Body of pancreas (tissue), 4 donors: ENCODE measurements around the gene GRID2. TPM values are rescaled to one million over a fixed set of nuclear protein-coding genes. Genes with fewer than 3 reads are reported as not detected.

Source experiments
- ATAC-seq: fragments of 150-250 bp; one replicate; pipeline ENCODE4 v1.9.1; 2016
- DNase-seq, 4 donors: peaks; one replicate each; pipeline ENCODE4 v3.0.0-alpha.2; 2019
- H3K27ac ChIP-seq, 4 donors: fragments of 200-600 bp; sonication (generic); 1 replicate in 3 of 4; 2 replicates in 1 of 4; pipeline versions ENCODE4 v1.5.1 to v1.6.1; 2016 to 2019; ENCODE audit warnings: mild to moderate bottlenecking in 1 of 4, mixed read lengths in 1 of 4, moderate library complexity in 1 of 4
- H3K27me3 ChIP-seq, 2 donors: fragments of 200-600 bp; sonication (generic); one replicate each; pipeline ENCODE4 v1.6.0; 2016; ENCODE audit warnings: mild to moderate bottlenecking in 1 of 2
- H3K36me3 ChIP-seq, 2 donors: fragments of 200-600 bp; sonication (generic); replicated peaks in 1 of 2; 2 replicates each; pipeline ENCODE4 v1.5.1; 2016; ENCODE audit warnings: low read depth in 2 of 2; ENCODE audit not compliant: insufficient read depth in 1 of 2
- H3K4me1 ChIP-seq: fragments of 200-600 bp; sonication (generic); one replicate; pipeline ENCODE4 v1.6.0; 2016
- H3K4me3 ChIP-seq, 2 donors: fragments of 200-600 bp; sonication (generic); 1 replicate in 1 of 2; 2 replicates in 1 of 2; pipeline ENCODE4 v1.5.1; 2016 to 2019
- H3K9me3 ChIP-seq, 3 donors: fragments of 200-600 bp; sonication (generic); 1 replicate in 2 of 3; 2 replicates in 1 of 3; pipeline ENCODE4 v1.5.1; 2016
- CTCF ChIP-seq, 7 experiments: fragments of 450-650 bp in 4 of 7; fragments of 200-600 bp in 3 of 7; sonication (generic) in 3 of 7; IDR thresholded peaks; one replicate each; pipeline ENCODE4 v1.5.1; 2016 to 2019; ENCODE audit warnings: antibody characterized with exemption in 7 of 7
- POLR2A ChIP-seq, 3 donors: fragments of 450-650 bp; IDR thresholded peaks; one replicate each; pipeline ENCODE4 v1.6.1; 2016; ENCODE audit warnings: antibody characterized with exemption in 3 of 3, mild to moderate bottlenecking in 2 of 3
- WGBS, 2 donors: methylation state at CpG; one replicate each; pipeline ENCODE4 v1.1.5; 2017; 5-methylcytosine and 5-hydroxymethylcytosine counted together
- intact Hi-C: fragments of 100-400 bp; cut with DNase I; formaldehyde crosslinking; loops from one replicate; pipeline ENCODE4 v1.15.1; 2023
- total RNA-seq, 2 donors: library from RNA; depleted of rRNA; stranded (reverse); fragments of >200 nt; gene quantifications; one replicate each; pipeline ENCODE4 v1.1.0, GENCODE V29; 2016

The GRID2 gene
- total RNA-seq, 2 donors from 2014 or later: not detected

DNA sequence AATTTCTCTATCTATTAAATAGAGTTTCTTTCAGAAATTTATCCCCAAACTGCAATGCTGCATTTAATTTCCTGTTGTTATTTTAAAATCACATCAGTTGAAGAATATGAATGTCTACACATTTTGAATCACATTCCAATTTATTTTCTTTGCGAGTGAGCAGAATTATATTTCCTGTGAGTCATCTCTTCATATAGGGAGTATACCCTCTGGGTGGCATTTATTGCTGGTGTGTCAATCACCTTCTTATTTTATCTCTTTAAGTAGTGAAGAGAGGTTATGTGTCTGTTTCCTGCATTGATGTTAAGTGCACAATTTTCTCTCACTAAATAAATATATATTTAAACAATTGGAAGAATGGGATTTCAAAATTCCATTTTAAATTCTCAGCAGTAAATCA is 1013.8 kb downstream of the GRID2 start:
- no peaks in the 10 kb centered on the region for H3K9me3 ChIP-seq
- H3K4me3 ChIP-seq: no peak overlapping the region
- no peak for TF ChIP-seq POLR2A (IDR thresholded peaks at IDR 0.05)
- TF ChIP-seq CTCF (IDR thresholded peaks at IDR 0.05): no peak
- no peaks in the 10 kb centered on the region for H3K27me3 ChIP-seq
- DNase-seq (no peak), ATAC-seq (no peak)
- H3K4me1 ChIP-seq: no peaks in the 10 kb centered on the region
- H3K27ac ChIP-seq: no peak overlapping the region
- no peaks in the 10 kb centered on the region for H3K36me3 ChIP-seq
- 76 to 81% methylated on average over 1 of the region's 1 CpG for WGBS, 2 donors
- intact Hi-C loops: no loop called here

- ATAC-seq (no peak), DNase-seq (no peak)
- Histone ChIP-seq H3K27me3 (no peaks in the 10 kb centered on the region), H3K4me3 (no peak overlapping the region), H3K4me1 (no peaks in the 10 kb centered on the region), H3K27ac (no peak overlapping the region), H3K9me3 (no peaks in the 10 kb centered on the region), H3K36me3 (no peaks in the 10 kb centered on the region)
- intact Hi-C loops: no loop called here
- WGBS, 2 donors: 23 to 35% methylated on average over 1 of the region's 1 CpG
- TF ChIP-seq CTCF (IDR thresholded peaks at IDR 0.05) (no peak), POLR2A (IDR thresholded peaks at IDR 0.05) (no peak)
Observed at GRCh38 chr4:93319041-93319440, 1015.3 kb downstream of the GRID2 start.

DNA sequence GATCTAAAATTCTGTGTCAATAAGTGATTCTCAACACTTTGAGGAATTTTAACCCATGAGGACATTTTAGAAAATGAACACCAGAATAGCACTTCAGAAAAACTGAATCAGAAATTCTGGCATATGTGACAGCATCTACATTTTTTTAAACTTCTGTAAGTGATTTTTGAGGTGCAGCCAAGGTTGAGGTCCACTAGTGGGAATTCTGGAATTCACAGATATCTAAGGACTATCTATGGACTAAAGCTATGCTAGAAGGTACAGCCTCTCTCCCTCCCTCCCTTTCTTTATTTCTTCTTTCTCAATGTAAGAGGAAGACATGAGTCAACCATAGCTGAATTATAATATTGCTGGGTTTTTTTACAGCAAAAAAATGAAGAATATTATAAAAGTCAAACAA is 1016.6 kb downstream of the GRID2 start:
- Histone ChIP-seq H3K9me3 (no peaks in the 10 kb centered on the region), H3K27me3 (no peaks in the 10 kb centered on the region), H3K4me1 (no peaks in the 10 kb centered on the region), H3K36me3 (no peaks in the 10 kb centered on the region), H3K27ac (no peak overlapping the region), H3K4me3 (no peak overlapping the region)
- intact Hi-C loops: no loop called here
- TF ChIP-seq POLR2A (IDR thresholded peaks at IDR 0.05) (no peak), CTCF (IDR thresholded peaks at IDR 0.05) (no peak)
- DNase-seq (no peak), ATAC-seq (no peak)

DNA sequence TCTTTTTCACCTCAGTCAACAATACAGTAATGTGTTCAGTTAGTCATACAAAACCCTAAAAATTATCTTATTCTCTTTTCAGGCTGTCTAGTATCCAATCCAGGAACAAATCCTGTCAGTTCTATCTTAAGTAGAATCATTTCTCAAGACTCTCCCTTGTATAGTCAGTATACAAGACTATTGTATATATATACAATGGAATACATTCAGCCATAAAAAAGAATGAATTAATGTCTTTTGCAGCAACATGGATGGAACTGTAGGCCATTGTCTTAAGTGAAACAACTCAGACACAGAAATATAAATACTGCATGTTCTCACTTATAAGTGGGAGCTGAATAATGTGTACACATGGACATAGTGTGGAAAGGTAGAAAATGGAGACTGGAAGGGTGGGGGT is 1023.6 kb downstream of the GRID2 start:
- no peak overlapping the region for H3K4me3 ChIP-seq
- no peaks in the 10 kb centered on the region for H3K27me3 ChIP-seq
- H3K4me1 ChIP-seq: no peaks in the 10 kb centered on the region
- DNase-seq (no peak), ATAC-seq (no peak)
- no peaks in the 10 kb centered on the region for H3K9me3 ChIP-seq
- no peak for TF ChIP-seq POLR2A (IDR thresholded peaks at IDR 0.05)
- TF ChIP-seq CTCF (IDR thresholded peaks at IDR 0.05): no peak
- intact Hi-C loops: no loop called here
- H3K36me3 ChIP-seq: no peaks in the 10 kb centered on the region
- H3K27ac ChIP-seq: no peak overlapping the region

GRCh38 chr4:93334003-93334402 is 1030.2 kb downstream of the GRID2 start:
- intact Hi-C loops: no loop called here
- no peaks in the 10 kb centered on the region for H3K4me1 ChIP-seq
- TF ChIP-seq CTCF (IDR thresholded peaks at IDR 0.05) (no peak), POLR2A (IDR thresholded peaks at IDR 0.05) (no peak)
- no peaks in the 10 kb centered on the region for H3K27me3 ChIP-seq
- no peaks in the 10 kb centered on the region for H3K36me3 ChIP-seq
- ATAC-seq: no peak
- no peak for DNase-seq
- no peak overlapping the region for H3K4me3 ChIP-seq
- whole genome bisulfite sequencing, 2 donors: 58 to 63% methylated on average over 3 of the region's 3 CpGs
- H3K27ac ChIP-seq: no peak overlapping the region
- H3K9me3 ChIP-seq: no peaks in the 10 kb centered on the region
